HG02884 (cell line): ENCODE measurements around the gene CHAD.

ENCODE experiments used
- ATAC-seq: cut with Tn5 transposase; IDR thresholded peaks from one replicate; pipeline ENCODE4 v1.9.1; 2021; ENCODE audit warnings: mild to moderate bottlenecking, moderate library complexity; ENCODE audit not compliant: unreplicated experiment

The CHAD gene

GRCh38 chr17:50495217-50495823 lies 26.6 kb upstream of the CHAD start:
- ATAC-seq = no peak

DNA sequence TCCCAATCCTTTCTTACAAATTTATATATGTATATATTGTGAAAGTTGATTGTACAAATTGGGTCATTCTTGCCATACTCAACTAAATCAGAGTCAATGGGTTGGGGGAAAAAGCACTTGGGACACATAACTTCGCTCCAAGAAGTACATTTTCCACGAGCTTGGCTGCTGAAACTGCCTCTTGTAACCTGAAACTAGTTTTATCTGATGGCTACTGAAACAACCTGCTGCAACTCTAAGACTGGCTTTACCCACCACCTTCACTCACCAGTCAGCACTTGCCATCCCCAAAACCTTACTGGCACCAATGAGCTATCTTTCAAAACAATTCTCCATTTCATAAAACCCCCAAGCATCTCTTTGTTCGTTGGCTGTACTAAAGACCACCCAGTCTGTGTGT lies 25.1 kb upstream of the CHAD start:
- ATAC-seq = no peak

DNA sequence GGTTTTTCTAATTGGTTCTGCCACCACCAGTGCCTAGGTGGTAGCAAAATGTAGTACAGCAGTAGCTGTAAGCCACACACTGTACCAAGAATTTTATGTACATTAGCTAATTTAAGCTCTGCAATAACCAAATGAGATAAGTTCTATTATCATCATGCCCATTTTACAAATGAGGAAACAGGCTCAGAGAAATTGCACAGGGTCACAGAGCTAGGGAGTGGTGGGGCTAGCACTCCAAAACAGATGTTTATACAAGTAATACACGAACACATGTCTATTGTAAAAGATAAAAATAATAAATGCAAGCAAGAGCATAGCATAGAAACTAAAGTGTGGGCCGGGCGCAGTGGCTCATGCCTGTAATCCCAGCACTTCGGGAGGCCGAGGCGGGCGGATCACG lies 23.5 kb upstream of the CHAD start:
- ATAC-seq = no peak

GRCh38 chr17:50491505-50491904 lies 22.8 kb upstream of the CHAD start:
- no peak for ATAC-seq

GRCh38 chr17:50488880-50489279 lies 20.2 kb upstream of the CHAD start:
- no peak for ATAC-seq

DNA sequence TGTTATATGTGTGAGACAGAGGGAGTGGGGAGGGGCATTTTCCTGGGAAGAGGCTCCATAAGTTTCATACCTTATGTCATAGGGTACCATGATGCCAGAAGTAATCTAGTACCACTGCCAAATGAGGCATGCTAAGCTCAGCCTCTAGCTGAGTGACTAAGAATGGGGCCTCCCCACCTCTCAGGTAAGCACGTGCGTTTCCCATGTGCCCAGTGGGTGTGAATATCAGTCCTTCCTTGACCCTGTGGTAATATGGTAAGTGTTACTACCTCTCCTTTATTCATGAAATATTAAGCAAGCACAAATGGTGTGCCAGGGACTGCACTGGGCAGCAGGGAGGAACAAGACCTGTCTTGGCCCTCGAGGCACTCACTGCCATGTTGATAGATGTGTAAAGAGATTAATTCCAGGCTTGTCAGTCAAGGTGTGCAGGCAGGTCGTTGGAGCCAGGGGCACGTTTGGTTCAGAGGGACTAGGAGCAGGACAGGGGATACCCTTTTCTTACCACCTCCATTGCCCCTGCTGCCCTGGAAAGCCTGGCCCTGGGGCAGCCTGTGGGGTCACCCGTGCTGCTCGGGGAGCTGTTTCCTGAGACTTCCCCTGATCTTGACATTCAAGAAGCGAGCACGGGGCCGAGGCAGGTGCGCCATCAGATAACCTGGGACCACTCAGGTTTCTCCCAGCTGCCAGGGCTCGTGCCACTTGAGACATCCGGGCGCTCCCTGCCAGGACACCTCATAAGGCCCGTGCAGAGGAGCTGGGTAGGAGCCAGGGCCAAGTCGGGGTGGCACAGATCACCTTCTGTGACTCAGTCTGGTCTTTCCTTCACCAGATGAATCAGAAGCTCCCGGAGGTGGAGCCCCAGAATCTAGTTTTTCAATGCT lies 18.8 kb upstream of the CHAD start:
- ATAC-seq = no peak

DNA sequence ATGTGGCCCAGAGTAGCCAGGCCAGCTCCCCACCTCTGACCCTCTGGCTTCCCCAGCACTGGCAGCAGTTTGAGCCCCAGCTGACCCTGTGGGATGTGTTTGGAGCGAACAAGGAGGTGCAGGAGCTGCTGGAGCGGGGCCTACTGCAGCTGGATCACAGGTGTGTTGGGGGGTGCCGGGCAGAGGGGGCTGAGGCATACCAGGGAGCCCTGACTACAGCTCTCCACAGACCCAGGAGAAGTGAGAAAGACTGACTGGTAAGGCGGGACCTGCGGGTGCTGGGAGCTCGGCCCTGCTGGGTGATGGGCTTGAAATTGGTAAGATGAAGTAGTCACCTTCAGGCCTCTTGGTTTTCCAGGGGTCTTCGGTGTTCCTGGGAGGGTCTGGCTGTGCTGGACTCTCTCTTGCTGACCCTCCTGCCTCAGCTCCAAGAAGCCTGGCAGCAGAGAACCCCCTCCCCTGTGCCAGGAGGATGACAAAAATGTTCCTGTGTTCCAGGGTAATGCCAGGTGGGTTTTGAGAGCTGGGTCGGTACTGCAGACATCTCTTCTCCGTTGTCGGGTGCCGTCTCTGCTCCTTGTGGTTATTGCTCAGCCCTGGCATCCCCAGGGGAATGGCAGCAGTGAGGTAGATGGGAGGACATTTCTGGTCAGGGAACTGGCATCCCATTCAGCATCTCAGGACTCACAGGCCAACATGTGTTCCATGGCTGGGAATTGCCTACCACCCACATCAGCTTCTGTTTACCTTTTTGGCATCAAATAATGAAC lies 15.9 kb upstream of the CHAD start:
- no peak for ATAC-seq

DNA sequence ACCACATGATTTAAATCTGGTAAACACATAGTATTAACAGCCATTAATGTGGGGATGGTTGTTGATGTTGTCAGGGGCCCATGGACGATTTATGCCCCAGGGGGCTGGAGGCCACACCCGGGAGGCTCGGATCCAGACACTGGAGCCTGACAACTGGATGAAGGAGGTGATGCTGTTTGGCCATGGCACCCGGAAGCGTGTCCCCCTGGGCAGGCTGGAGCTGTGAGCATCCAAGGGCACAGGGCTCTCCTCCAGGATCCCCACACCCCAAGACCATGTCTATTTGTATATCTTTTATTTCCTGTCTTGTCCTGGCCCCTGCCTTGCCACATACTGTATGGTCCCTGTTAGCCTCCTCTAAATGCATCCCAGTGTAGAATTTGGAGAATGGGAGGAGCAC lies 14.6 kb upstream of the CHAD start:
- no peak for ATAC-seq

GRCh38 chr17:50482516-50482915 lies 13.8 kb upstream of the CHAD start:
- ATAC-seq = no peak

GRCh38 chr17:50482110-50482509 lies 13.4 kb upstream of the CHAD start:
- no peak for ATAC-seq

GRCh38 chr17:50481648-50482047 lies 13.0 kb upstream of the CHAD start:
- no peak for ATAC-seq

DNA sequence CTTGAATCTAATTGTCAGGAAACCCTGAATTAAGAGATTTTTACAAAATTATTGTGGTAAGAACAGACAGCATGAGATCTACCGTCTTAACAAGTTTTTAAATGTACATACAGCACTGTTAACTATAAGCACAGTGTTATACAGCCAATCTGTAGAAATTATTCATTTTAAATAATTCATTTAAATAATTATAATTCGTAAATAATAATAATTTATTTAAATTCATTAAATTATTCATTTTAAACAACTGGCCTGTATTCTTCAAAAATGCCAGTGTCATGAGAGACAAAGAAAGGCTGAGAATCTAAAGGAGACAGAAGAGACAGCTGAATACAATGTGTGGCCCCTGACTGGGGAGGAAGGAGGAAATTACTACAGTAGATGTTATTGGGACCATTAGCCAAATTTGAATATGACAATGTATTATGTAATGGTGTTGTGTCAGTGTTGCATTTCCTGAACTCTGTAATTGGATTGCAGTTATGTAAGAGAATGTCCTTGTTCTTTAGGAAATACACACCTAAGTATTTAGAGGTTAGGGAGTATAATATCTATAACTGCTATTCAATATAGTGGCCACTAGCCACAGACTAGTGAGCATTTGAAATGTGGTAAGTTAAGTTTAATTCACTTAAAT lies 12.3 kb upstream of the CHAD start:
- no peak for ATAC-seq

- ATAC-seq = no peak
Observed at GRCh38 chr17:50480142-50480764, 11.6 kb upstream of the CHAD start.

GRCh38 chr17:50479522-50480141 lies 11.0 kb upstream of the CHAD start:
- no peak for ATAC-seq

DNA sequence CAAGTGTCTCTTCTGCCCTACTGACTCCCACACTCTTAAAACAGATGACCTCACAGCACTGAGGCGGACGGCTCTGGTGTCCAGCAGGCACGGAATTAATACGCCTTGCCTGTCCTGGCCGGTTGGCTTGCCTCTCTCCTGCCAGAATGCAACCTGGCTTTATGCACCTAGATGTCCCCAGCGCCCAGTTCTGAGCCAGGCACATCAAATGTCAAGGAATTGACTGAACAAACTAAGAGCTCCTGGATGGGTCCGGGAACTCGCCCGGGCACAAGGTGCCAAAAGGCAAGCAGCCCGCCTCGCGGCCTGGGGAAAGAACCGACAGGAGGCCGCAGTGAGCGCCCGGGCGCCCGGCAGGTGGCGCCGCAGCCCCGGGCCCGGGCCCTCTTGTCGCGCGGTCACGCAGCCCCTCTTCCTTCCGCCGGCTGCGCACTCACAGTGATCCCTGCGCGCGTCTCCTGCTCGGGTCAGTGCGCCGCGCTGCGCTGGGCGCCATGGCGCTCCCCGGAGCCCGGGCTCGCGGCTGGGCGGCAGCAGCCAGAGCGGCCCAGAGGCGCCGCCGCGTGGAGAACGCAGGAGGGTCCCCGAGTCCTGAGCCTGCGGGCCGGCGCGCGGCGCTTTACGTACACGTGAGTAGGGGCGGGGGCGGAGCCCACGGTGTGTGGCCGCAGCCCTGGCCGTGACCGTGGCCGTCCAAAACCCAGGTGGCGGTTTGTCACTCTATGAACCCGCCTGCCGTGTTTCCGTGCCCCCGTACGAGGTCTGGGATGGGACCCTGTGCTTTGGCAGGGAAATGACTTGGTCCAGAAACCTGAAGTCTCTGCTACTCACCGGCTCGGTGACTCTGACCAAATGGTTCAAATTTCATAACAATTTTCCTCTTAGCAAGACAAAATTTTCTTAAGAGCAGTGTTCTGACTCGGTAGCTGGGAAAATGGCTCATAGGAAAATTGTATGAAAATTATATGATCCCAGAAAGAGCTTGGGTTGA lies 10.0 kb upstream of the CHAD start, which contains the start of gene RSAD1:
Gene RSAD1 (plus strand): TSS at position 470 of the 991 bp plus-strand sequence. CDS start 25 bp downstream, at position 495.
- peak; percentile 84 for ATAC-seq

DNA sequence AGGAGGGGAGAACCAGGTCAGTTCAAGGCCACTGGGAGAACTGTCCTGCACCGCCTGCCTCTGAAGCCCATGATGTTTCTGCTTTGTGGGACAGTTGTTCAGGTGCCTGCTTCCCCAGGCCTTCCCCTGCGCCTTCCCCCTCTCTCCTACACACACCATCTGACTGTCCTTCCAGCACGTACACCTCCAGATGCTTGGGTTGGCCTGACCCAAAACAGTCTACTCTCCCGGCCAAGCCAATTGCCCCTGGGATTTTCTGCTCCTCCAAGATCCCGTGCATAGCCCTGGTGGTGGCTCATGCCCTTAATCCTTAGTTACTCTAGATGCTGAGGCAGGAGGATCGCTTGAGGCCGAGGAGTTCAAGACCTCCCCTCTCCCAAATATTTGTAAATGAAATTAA lies 9.3 kb upstream of the CHAD start:
- ATAC-seq = no peak

DNA sequence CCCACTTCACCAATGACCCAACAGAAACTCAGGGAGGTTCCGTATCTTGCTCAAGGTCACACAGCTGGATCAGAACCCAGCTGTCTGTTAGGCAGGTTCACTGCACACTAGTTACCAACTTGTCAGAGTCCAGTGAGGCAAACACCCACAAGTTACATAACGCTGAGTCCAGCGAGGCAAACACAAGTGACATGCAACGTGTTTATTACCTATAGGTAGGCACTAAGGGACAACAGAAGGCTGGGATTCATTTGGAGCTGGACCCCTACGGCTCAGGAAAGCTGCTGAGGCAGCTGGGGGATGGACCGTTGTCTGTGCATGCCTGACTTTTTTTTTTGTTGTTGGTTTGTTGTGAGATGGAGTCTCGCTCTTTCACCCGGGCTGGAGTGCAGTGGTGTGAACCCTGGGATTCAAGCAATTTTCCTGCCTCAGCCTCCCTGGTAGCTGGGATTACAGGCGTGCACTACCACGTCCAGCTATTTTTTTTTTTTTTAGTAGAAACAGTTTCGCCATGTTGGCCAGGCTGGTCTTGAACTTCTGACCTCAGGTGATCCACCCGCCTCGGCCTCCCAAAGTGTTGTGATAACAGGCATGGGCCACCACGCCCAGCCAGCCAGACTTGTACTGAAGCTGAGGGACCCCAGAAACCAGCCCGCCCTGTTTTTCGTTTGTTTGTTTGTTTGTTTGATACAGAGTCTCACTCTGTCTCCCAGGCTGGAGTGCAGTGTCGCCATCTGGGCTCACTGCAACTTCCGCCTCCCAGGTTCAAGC lies 8.1 kb upstream of the CHAD start:
- ATAC-seq = no peak
